Fibroblast of skin of left biceps (primary cell): ENCODE data around the gene NT5C.

Experiments used
- DNase-seq, 2 experiments: peaks; one replicate each; pipeline ENCODE4 v3.0.0-alpha.2; 2013; ENCODE audit warnings: low read depth in 2 of 2

NT5C gene

DNA sequence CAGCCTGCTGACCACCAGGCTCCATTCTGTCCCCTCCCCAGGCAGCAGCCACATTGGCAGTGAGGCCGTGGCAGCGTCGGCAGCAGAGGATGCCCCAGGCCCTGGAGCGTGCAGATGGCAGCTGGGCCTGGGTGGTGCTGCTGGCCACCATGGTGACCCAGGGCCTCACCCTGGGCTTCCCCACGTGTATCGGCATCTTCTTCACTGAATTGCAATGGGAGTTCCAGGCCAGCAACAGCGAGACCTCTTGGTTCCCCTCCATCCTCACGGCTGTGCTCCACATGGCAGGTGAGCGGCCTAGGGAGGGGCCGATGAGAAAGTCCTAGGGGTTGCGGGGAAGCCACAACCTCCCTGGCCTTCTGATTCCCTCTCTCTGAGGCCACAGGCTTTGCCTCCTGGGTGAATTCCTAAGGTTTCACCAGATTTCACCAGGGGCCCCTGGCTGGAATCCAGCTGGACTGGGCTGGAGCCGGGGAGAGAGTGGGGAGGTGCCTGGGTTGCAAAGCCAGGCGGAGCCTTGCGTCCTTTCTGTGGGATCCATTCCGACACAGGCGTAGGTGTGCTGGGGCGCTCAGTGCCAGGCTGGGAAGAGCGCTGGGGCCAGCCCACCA, 37.9 kb downstream of the NT5C start:
- no peak for DNase-seq

DNA sequence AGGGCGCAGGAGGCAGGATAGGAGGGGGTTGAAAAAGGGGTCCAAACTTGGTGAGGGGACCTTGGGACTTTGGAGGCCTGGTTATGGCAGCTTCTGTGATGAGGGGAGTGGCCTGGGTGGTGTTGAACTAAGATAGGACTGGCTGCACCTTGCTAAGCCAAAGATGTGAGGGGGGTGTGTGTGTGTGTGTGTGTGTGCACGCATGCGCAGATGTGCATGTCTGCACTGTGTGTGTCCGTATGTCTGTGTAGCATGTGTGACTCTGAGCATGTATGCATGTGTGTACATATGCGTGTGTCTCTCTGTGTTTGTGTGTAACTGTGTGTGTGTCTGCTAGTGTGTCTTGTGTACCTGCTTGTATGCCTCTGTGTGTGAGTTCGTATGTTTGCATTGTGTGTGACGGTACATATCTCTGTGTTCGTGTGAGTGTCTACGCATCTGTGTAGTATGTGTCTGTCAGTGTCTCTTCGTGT, 39.7 kb downstream of the NT5C start:
- no peak for DNase-seq

DNA sequence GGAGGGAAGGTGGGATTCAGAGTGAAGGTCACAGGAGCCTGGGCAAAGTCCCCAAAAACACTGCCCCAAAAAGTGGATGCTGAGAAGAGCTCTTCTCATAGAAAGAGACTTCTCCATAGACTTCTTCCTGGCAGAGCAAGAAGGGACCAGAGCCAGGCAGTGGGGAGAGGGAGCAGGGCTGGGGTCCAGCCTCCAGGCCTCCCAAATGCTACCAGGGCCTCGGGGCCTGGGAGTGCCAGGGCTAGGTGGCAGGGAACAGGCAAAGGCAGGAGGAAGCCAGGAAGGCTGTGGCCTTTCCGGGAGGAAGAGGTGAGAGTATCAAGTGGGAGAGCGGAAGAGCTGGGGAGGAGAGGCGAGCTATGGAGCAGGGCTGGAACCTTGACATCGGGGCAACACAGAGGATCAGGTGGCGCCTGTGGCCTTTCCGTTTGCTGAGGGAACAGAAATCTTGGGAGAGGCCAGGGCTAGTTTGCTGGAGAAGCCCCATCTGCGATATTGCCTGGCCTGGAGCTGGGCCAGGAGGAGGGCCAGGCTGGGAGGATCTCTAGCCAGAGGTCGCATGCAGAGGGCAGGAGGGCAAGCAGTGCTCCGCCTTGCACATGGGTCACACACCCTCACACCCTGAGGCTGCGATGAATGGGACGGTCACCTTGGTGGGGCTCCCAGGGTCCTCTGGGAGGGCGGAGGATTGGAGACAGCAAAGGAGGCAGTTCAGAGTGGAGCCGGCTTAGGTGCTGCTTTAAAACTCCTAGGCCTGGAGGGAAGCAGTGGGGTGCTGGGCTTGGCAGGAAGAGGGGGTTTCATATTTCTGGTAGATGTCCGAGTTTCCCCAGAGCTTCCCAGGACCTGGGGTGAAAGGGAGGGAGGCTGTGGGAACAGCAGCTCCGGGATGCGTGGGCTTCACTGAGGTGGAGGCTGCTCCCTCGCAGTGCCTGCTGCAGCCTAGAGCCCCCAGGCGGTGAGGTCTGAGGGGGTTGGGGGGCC, 40.4 kb downstream of the NT5C start:
- no peak for DNase-seq

DNA sequence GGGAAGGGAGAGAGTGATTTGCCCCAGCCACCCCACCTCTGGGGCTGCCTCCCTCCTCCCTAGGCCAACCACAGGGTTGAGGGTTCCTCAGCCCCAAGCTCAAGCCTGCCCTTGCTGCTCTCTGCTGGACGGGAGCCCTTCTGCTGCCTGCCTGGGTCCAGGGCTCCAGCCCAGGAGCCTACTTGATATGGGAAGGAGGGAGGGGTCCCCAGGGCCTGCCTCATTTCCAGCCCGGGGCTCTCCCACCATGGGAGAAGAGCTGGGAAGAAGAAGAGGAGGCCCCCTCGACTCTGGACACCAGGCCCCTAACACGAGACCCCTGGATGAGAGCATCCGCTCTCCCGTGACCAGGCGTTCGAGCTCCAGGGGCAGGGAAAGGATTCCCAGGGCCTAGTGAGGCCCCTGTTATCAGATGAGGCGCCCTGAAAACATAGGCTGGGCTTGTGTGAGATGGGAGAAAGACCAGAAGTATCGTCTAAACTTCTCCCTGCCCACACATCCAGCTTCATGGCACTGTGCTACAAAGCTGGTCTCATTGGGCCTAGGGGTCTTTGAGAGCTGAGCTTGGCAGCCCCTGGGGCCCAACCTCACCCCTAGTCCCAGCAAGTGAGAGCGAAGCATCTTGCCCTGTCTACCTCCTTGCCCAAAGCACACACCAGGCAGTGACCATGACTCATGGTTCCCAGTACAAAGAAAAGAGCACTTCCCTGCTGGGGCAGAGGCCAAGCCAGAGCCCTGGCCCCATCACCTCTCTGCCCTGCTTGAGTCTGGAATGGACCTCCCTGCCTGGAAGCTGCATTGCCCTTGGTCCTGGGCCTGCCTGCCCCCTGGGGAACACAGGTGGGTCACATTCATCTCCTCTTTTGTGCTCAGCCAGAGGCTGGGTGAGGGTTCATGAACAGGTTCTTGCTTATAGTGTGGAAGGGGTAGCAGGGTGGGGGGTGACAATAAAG, 42.8 kb downstream of the NT5C start:
- no peak for DNase-seq

DNA sequence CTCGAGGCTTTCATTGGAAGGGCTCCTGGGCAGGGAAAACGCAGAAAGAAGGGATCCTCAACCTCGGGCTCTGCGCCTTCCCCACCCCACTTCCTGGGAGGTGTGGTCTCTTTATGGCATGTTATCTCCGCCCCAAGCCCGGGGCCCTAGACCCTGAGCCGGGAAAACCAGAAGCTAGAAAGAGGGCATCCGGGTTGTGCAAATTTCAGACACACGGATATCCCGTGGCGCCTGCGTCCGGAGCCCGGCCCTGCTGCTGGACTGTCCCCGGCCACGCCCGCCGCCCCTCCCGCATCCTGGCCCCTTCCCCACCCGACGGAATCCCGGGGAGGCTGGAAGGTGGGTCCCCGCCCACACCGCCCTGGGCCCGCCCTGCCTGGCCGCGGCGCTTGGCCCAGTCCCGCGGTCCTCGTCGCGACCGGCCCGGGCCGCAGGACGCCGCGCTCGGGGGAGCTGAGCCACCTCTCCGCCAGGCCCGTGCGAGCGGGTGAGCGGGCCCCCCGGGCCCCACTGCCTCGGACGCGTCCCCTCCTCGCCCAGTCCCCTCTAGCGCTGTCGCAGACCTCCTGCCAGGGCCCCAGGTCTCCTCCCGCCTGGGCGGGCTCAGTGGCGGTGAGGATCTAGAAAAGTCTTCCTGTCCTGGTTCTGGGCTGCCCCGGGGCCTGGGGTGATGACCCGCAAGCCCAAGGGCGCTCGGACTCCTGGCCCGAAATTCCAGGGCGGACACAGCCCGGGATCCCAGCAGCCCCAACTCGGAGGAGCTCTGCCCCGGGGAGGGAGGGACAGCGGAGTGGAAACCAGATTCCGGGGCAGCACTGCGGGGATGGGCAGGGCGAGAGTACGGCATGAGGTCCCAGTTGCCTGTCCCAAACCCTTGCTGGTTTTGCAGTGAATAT, 43.7 kb downstream of the NT5C start, which contains the start of gene SLC16A5:
TSS of gene SLC16A5 (plus strand) at position 397 of the 896 bp plus-strand sequence. CDS start 5,683 bp downstream, outside the sequence.
- no peak for DNase-seq

DNA sequence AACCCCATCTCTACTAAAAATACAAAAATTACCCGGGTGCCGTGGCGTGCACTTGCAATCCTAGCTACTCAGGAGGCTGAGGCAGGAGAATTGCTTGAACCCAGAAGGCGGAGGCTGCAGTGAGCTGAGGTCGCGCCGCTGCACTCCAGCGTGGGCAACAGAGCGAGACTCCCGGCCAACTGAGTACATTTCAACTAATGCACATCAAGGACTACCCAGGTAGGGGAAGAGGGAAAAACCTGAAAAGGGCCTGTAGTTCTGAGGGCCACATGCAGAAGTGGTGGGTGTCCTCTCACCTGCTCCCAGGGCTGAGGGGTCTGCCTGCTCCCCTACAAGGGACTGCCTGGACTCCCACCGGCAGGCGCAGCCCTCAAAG, 44.4 kb downstream of the NT5C start:
- DNase-seq = no peak

DNA sequence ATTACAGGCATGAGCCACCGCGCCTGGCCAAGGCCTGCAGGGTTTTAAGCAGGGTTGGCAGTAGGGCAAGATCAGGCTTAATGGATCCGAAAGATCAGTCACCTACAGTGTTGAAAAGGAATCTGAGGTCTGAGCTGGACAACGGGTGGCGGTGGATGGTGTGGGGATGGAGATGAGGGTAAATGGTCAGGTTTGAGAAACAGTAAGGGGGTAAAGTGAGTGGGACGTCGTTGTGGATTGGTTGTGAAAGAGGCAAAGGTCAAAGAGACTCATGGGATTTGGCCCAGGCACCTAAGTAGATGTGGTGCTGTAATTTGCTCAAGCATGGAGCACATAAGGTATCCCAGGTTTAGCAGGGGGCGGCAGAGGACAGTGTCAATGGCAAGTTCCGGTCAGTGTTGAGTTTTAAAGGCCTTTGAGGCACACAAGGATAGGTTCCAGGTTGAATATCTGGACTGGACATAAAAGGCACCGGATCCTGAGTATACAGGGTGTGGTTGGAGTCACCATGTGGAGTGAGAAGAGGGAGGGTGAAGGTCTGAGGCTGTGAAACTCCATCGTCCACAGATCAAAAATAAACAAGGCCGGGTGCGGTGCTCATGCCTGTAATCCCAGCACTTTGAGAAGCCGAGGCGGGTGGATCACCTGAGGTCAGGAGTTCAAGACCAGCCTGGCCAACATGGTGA, 44.9 kb downstream of the NT5C start:
- no peak for DNase-seq

DNA sequence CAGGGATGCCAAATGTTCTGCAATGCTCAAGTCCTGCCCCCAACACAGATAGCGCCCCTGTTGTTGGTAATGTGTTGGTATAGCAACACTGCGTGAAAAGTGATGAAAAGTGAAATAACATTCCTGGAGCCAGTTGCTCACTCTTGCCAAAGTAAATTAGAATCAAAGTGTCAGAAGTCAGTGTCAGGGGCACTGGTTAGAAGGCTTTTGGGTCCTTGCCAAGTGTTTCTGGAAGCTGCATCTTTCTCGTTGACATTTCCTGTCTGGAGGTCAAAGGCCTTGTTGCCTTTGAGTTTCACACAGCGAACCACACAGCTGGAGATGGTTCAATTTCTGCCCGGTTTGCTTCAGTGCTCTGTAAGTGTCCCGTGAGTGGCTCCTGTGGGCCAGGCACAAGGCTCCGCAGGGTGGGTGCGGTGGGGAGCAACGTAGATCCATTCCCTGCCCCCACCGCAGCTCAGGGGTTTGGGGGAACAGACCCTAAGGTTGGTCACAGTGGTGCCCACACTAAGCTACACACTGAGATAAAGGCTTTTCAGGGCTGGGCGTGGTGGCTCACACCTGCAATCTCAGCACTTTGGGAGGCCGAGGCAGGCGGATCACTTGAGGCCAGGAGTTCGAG, 47.4 kb downstream of the NT5C start:
- no peak for DNase-seq

DNA sequence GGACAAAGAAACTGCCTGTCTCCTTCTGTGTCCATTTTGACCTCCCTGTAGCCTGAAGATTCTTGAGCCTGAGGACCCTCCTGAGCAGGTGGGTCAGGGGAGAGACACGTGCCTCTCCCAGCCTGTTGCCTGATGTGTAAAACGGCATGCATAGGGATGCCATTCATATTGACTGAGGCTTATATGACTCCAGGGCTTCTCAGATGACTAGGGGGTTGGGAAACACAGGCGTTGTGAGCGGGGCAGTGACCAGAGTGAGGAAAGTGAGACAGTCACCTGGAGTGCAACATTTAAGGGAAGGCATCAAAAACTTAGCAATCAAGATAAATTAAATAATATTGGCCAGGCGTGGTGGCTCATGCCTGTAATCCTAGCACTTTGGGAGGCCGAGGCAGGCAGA, 48.9 kb downstream of the NT5C start:
- DNase-seq = no peak

DNA sequence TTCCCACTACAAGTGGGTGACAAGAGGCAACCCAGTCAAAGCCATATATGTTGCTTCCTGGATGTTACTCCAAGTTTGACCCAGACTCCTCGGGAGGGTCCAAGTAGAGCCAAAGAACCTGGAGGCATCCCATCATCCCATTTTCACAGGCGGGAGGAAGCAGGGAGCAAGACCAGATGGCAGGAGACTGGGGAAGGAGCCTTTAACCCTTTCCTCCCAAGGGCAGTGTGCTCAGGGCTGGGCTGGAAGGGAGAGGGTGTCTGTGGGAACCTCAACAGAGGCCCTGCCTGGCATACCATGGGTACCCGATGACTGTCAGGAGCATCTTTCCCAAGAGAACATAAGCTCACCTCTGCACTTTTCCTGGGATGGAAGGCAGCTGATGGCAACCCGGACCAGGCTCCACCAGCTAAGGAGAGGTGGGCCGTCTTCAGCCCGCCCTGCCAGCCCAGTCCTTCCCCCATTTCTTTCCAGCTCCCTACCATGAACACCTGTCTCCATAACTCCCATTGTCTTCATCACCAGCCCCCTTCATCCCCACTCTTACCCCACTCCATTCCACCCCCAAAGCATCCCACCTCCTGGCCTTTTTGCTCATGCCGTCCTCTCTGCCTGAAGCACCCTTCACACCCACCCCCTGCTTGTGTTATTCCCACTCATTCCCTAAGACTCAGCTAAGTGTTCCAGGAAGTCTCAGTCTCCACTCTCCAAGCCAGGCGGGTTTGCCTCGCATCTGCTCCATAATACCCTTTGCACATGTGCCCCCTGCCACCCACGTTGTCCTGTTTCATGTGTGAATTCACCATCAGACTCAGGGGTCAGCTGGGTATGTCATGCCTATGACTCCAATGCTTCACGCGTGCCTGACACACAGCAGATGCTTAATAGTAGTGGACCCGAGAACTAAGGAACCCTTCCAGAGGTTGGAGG, 49.7 kb downstream of the NT5C start:
- no peak for DNase-seq
